ENCODE results near the gene MOXD1.

MOXD1 gene

DNA sequence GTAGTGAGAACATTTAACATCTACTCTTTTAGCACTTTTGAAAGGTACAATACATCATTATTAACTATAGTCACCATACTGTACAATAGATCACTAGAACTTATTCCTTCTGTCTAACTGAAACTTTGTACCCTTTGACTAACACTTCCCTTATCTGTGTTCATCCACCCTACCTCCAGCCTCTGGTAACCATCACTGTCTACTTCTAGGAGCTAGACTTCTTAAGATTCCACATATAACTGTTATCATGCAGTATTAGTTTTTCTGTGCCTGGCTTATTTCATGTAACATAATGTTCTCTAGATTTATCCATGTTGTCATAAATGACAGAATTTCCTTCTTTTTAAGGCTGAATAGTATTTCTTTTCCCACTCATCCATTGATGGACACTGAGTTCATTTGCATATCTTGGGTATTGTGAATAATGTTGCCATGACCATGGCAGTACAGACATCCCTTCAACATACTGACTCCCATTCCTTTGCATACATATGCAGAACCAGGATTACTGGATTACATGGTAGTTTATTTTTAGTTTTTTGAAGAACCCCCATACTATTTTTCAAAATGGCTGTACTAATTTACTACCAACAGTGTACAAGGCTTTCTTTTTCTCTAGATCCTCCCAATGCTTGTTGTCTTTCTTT, 135.7 kb downstream of the MOXD1 start:
- Histone ChIP-seq H3K27me3 (ENCODE audit: insufficient read depth, low read length) (no peaks in the 10 kb centered on the region), H3K27ac (ENCODE audit: low read depth, low read length, poor library complexity, severe bottlenecking) (no peak overlapping the region), H3K9me3 (ENCODE audit: low read length) (no peaks in the 10 kb centered on the region), H2AFZ (ENCODE audit: low read length) (no peak overlapping the region), H3K9ac (ENCODE audit: low read length) (no peak overlapping the region), H3K9me2 (ENCODE audit: low read depth, low read length) (no peaks in the 10 kb centered on the region), H3K4me2 (ENCODE audit: low read length) (no peak overlapping the region), H3K4me3 (ENCODE audit: low read depth, low read length, poor library complexity, severe bottlenecking) (no peak overlapping the region), H3F3A (ENCODE audit: insufficient read depth, low read length) (no peaks in the 10 kb centered on the region), H4K20me1 (ENCODE audit: insufficient read depth, low read length) (no peaks in the 10 kb centered on the region), H3K4me1 (ENCODE audit: insufficient read depth, low read length, severe bottlenecking) (peaks cover 39% of the 10 kb centered on the region), H3K79me2 (ENCODE audit: insufficient read depth, low read length) (no peaks in the 10 kb centered on the region), H3K36me3 (ENCODE audit: insufficient read depth, low read length) (no peaks in the 10 kb centered on the region)
- no peak for TF ChIP-seq EZH2 (IDR thresholded peaks at IDR 0.05; ENCODE audit: borderline replicate concordance, low read length)
- TF ChIP-seq, protein P1, sequence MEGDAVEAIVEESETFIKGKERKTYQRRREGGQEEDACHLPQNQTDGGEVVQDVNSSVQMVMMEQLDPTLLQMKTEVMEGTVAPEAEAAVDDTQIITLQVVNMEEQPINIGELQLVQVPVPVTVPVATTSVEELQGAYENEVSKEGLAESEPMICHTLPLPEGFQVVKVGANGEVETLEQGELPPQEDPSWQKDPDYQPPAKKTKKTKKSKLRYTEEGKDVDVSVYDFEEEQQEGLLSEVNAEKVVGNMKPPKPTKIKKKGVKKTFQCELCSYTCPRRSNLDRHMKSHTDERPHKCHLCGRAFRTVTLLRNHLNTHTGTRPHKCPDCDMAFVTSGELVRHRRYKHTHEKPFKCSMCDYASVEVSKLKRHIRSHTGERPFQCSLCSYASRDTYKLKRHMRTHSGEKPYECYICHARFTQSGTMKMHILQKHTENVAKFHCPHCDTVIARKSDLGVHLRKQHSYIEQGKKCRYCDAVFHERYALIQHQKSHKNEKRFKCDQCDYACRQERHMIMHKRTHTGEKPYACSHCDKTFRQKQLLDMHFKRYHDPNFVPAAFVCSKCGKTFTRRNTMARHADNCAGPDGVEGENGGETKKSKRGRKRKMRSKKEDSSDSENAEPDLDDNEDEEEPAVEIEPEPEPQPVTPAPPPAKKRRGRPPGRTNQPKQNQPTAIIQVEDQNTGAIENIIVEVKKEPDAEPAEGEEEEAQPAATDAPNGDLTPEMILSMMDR (IDR thresholded peaks at IDR 0.05; ENCODE audit: low read length): no peak

DNA sequence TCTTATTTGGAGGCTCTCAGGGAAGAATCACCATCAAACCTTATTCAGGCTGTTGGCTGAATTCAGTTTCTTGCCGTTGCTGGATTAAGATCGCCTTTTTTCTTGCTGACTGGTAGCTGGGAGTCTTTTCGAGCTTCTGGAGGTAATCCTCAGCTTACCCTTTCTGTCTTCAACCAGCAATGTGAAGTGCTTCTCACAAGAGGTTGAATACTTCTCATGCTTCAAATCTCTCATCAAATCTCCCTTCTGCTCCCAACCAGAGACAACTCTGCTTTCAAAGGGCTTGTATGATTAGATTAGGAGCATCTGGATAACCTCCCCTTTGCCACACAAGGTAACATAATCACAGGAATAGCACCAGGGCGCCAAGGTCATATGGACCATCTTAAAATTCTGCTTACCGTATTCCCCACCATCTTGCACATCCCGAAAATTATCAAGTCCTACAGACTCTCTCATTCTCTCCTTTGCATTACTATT, 137.2 kb downstream of the MOXD1 start:
- no peaks in the 10 kb centered on the region for H3F3A ChIP-seq (ENCODE audit: insufficient read depth, low read length)
- no peak for TF ChIP-seq EZH2 (IDR thresholded peaks at IDR 0.05; ENCODE audit: borderline replicate concordance, low read length)
- TF ChIP-seq, protein P1 (IDR thresholded peaks at IDR 0.05; ENCODE audit: low read length): no peak
- no peak overlapping the region for H3K9ac ChIP-seq (ENCODE audit: low read length)
- no peak overlapping the region for H2AFZ ChIP-seq (ENCODE audit: low read length)
- H3K4me2 ChIP-seq (ENCODE audit: low read length): no peak overlapping the region
- no peaks in the 10 kb centered on the region for H3K9me3 ChIP-seq (ENCODE audit: low read length)
- no peak overlapping the region for H3K4me3 ChIP-seq (ENCODE audit: low read depth, low read length, poor library complexity, severe bottlenecking)
- no peaks in the 10 kb centered on the region for H3K79me2 ChIP-seq (ENCODE audit: insufficient read depth, low read length)
- H3K4me1 ChIP-seq (ENCODE audit: insufficient read depth, low read length, severe bottlenecking): peaks cover 24% of the 10 kb centered on the region
- no peak overlapping the region for H3K27ac ChIP-seq (ENCODE audit: low read depth, low read length, poor library complexity, severe bottlenecking)
- H3K9me2 ChIP-seq (ENCODE audit: low read depth, low read length): no peaks in the 10 kb centered on the region
- H4K20me1 ChIP-seq (ENCODE audit: insufficient read depth, low read length): no peaks in the 10 kb centered on the region
- H3K36me3 ChIP-seq (ENCODE audit: insufficient read depth, low read length): no peaks in the 10 kb centered on the region
- H3K27me3 ChIP-seq (ENCODE audit: insufficient read depth, low read length): no peaks in the 10 kb centered on the region

DNA sequence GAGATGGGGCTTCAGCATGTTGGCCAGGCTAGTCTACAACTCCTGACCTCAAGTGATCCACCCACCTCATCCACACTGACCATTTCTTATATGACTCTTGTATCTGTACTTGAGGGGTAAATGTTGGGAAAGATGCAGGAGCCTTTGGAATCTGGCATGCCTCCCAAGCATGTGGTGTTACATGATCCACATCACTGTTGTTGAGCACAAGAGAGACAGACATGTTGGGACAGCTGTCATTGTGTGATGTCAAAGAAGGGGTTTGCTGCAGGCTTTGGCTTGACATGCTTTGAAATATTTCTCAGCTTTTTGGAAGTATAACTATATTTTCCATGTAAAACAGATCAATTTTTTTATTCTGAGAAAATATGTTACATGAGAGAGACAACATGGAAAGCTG, 139.9 kb downstream of the MOXD1 start:
- no peak overlapping the region for H3K4me2 ChIP-seq (ENCODE audit: low read length)
- TF ChIP-seq EZH2 (IDR thresholded peaks at IDR 0.05; ENCODE audit: borderline replicate concordance, low read length): no peak
- TF ChIP-seq, protein P1 (IDR thresholded peaks at IDR 0.05; ENCODE audit: low read length): no peak

More for the DNA sequence above, 139.9 kb downstream of the MOXD1 start:
- no peaks in the 10 kb centered on the region for H4K20me1 ChIP-seq (ENCODE audit: insufficient read depth, low read length)
- no peaks in the 10 kb centered on the region for H3K9me3 ChIP-seq (ENCODE audit: low read length)
- no peak overlapping the region for H3K27ac ChIP-seq (ENCODE audit: low read depth, low read length, poor library complexity, severe bottlenecking)
- H3K79me2 ChIP-seq (ENCODE audit: insufficient read depth, low read length): no peaks in the 10 kb centered on the region
- no peak overlapping the region for H3K9ac ChIP-seq (ENCODE audit: low read length)
- no peak overlapping the region for H2AFZ ChIP-seq (ENCODE audit: low read length)
- H3K9me2 ChIP-seq (ENCODE audit: low read depth, low read length): no peaks in the 10 kb centered on the region
- no peaks in the 10 kb centered on the region for H3F3A ChIP-seq (ENCODE audit: insufficient read depth, low read length)
- no peak overlapping the region for H3K4me3 ChIP-seq (ENCODE audit: low read depth, low read length, poor library complexity, severe bottlenecking)
- no peaks in the 10 kb centered on the region for H3K36me3 ChIP-seq (ENCODE audit: insufficient read depth, low read length)
- no peaks in the 10 kb centered on the region; the same call in 1 of the 2 replicates for H3K27me3 ChIP-seq (ENCODE audit: insufficient read depth, low read length)
- no peaks in the 10 kb centered on the region for H3K4me1 ChIP-seq (ENCODE audit: insufficient read depth, low read length, severe bottlenecking)

All from OCI-LY1 (cell line).